ENCODE measurements around the gene AAK1. TPM values are rescaled to one million over a fixed set of nuclear protein-coding genes. Genes with fewer than 3 reads are reported as not detected.

AAK1 gene
- total RNA-seq, 3 donors from 2014 or later, result 62.4 to 68.4 (median 66.2) TPM

DNA sequence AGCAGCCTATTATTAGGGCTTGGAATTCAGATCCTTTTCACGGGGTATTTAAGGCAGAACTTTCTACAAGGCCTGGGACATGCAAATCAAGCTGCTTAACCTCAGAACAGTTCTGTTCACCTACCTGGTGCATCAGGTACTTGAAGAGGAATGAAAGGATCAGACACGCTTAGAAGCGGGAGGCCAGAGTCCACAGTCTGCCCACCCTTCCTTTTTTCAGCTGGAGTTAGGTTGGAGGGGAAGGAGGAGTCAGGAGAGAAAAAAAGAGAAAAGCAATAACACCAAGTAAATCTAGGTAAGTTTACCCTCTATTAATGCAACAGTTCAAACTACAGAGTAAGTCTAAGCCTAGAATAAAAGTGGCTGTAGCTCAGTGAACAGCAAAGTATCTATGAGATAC, 147.7 kb downstream of the AAK1 start:
- Histone ChIP-seq H3K9me3 (no peaks in the 10 kb centered on the region), H3K4me1 (ENCODE audit: low read depth) (peaks cover 26% of the 10 kb centered on the region), H3K36me3 (ENCODE audit: low read depth) (no peaks in the 10 kb centered on the region), H3K4me3 (no peak overlapping the region)
- no peak for ATAC-seq
- no peak for DNase-seq
- intact Hi-C loops (cut with DNase I, micrococcal nuclease), result no loop called here
- TF ChIP-seq, protein P1, sequence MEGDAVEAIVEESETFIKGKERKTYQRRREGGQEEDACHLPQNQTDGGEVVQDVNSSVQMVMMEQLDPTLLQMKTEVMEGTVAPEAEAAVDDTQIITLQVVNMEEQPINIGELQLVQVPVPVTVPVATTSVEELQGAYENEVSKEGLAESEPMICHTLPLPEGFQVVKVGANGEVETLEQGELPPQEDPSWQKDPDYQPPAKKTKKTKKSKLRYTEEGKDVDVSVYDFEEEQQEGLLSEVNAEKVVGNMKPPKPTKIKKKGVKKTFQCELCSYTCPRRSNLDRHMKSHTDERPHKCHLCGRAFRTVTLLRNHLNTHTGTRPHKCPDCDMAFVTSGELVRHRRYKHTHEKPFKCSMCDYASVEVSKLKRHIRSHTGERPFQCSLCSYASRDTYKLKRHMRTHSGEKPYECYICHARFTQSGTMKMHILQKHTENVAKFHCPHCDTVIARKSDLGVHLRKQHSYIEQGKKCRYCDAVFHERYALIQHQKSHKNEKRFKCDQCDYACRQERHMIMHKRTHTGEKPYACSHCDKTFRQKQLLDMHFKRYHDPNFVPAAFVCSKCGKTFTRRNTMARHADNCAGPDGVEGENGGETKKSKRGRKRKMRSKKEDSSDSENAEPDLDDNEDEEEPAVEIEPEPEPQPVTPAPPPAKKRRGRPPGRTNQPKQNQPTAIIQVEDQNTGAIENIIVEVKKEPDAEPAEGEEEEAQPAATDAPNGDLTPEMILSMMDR (IDR thresholded peaks at IDR 0.05), result no peak

DNA sequence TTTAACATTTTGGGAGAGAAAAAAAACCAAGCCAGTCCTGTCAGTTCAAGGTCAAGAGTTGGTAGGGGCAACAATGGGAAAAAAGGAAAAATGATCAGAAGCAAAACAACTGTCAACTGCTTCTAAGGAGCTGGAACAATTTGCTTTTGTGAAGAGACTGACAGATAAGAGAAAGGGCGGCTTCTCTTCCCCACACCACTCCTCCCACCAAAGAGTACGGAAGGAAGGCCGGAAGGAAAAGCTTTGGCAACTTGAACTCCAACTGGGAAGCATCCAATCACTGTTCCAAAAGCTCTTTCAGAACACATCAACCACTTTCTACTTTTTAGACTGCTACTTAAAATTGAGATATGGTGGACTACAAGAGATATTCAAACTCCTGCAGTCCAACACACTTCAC, 148.5 kb downstream of the AAK1 start:
- DNase-seq, result no peak
- Histone ChIP-seq H3K4me1 (ENCODE audit: low read depth) (peaks cover 32% of the 10 kb centered on the region), H3K36me3 (ENCODE audit: low read depth) (no peaks in the 10 kb centered on the region), H3K9me3 (no peaks in the 10 kb centered on the region), H3K4me3 (no peak overlapping the region)
- TF ChIP-seq, protein P1 (IDR thresholded peaks at IDR 0.05), result no peak
- no peak for ATAC-seq
- intact Hi-C loops (cut with DNase I, micrococcal nuclease), result no loop called here

DNA sequence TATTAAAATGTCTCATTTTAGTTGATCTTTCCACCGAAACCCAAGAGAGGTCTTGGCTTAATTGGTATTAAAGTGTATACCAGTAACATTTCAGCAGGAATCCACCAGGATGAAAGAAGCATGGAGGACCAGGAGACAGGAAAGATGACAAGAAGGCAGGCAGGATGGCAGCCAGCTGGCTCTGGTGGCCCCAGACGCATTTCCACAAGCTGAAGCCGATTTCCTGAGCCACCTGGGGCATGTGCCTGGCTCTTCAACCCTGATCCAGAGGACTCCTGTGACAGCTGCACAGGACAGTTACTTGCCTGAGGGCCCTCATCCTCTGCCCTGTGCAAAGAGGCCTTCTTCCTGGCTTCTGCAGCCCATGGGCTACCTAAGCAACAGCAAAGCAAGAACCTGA, 149.4 kb downstream of the AAK1 start:
- H3K4me1 ChIP-seq (ENCODE audit: low read depth), result peaks cover 26% of the 10 kb centered on the region
- ATAC-seq (no peak), DNase-seq (no peak)
- TF ChIP-seq, protein P1 (IDR thresholded peaks at IDR 0.05), result no peak
- no peak overlapping the region for H3K4me3 ChIP-seq
- no peaks in the 10 kb centered on the region for H3K36me3 ChIP-seq (ENCODE audit: low read depth)
- intact Hi-C loops (cut with DNase I, micrococcal nuclease), result no loop called here
- no peaks in the 10 kb centered on the region for H3K9me3 ChIP-seq

DNA sequence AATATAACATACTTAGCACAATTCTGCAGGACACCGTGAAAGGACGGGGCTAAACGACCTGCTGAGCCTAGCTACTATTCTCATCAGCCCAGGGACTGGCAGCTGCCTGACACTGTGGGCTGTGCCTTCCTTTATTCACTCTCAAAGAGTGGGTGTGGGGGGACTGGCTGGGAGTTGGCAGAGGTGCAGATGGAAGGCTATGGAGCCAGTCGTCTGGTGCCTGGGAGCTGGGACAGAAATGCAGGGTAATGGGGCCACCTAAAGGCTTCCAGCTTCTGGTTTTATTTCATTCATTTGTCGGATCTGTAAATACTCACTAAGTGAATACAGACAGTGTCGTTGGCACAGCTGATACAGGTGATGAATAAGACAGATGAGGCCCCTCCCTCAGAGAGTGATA, 150.3 kb downstream of the AAK1 start:
- no peak overlapping the region for H3K4me3 ChIP-seq
- ATAC-seq, result peak; percentile 61
- DNase-seq, result peak in 1 of 3 donors; percentile 47
- intact Hi-C loops (cut with DNase I, micrococcal nuclease), result no loop called here
- no peaks in the 10 kb centered on the region for H3K9me3 ChIP-seq
- TF ChIP-seq, protein P1 (IDR thresholded peaks at IDR 0.05), result no peak
- no peaks in the 10 kb centered on the region for H3K36me3 ChIP-seq (ENCODE audit: low read depth)
- H3K4me1 ChIP-seq (ENCODE audit: low read depth), result peaks cover 26% of the 10 kb centered on the region

DNA sequence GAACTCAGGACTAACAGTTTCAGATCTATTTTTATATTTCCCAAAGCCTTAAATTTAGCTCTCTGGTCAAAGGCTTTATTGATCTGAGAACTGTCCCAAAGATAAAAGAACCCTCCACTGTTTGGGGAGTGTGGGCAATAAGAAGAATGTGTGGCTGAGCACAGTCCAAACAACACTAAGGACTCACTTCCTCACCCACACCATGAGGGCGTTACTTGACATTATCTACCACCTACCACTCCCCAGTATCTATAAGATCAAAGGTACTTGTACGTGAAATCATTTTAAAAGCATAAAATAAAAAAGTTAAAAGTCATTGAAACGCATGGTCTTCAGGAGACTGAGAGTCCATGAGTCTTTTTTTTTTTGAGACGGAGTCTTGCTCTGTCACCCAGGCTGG, 151.7 kb downstream of the AAK1 start:
- Histone ChIP-seq H3K36me3 (ENCODE audit: low read depth) (no peaks in the 10 kb centered on the region), H3K4me1 (ENCODE audit: low read depth) (peaks cover 26% of the 10 kb centered on the region), H3K9me3 (no peaks in the 10 kb centered on the region), H3K4me3 (no peak overlapping the region)
- no peak for DNase-seq
- ATAC-seq, result peak; percentile 76
- TF ChIP-seq, protein P1 (IDR thresholded peaks at IDR 0.05), result no peak
- intact Hi-C loops (cut with DNase I, micrococcal nuclease), result no loop called here

DNA sequence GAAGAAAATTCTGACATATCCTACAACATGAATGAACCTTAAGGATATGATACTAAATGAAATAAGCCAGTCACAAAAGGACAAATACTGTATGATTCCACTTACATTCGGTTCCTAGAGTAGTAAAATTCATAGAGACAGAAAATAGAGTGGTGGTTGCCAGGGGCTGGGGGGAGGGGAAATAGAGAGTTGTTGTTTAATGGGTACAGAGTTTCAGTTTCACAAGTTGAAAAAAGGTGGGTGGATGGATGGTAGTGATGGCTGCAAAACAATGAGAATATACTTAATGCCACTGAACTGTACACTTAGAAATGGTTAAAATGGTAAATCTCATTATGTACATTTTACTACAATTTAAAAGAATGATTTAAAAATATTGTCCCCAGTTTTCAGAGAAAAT, 153.1 kb downstream of the AAK1 start:
- Histone ChIP-seq H3K36me3 (ENCODE audit: low read depth) (no peaks in the 10 kb centered on the region), H3K4me1 (ENCODE audit: low read depth) (peaks cover 26% of the 10 kb centered on the region), H3K4me3 (no peak overlapping the region), H3K9me3 (no peaks in the 10 kb centered on the region)
- DNase-seq (no peak), ATAC-seq (no peak)
- intact Hi-C loops (cut with DNase I, micrococcal nuclease), result no loop called here
- TF ChIP-seq, protein P1 (IDR thresholded peaks at IDR 0.05), result no peak
